ENCODE measurements around the gene SOHLH2. TPM values are rescaled to one million over a fixed set of nuclear protein-coding genes. Genes with fewer than 3 reads are reported as not detected.

The SOHLH2 gene
- polyA plus RNA-seq, 1 experiment = 0.35 TPM

DNA sequence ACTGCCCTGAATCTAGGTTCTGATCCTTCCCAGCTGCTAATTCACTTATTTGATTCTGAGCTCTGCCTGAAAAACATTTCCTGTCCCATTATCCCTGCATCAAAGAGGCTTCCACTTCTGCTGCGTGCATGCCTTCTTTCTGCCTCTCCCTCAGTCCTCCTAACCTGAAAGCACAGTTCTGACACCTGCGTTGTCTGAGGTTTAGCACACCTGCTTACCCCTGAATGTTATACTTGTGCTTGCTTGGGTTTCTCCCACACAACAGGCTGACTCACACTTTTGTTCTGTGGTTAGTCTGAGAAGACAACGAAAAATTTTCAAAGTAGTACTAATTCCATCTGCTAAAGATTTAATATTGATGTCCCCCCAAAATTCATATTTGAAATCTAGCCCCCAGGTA, 3.1 kb upstream of the SOHLH2 start:
- ChIA-PET CTCF (no interaction called here), POLR2A (no interaction called here)
- no peak overlapping the region for H3K27ac ChIP-seq (ENCODE audit: low read depth, low read length)
- peaks cover 11% of the 10 kb centered on the region; the same call in 1 of the 2 replicates for H3K9me3 ChIP-seq (ENCODE audit: control insufficient read depth, insufficient read depth, low read length)
- no peak for DNase-seq (ENCODE audit: low read depth, low spot score)
- TF ChIP-seq, protein P1, sequence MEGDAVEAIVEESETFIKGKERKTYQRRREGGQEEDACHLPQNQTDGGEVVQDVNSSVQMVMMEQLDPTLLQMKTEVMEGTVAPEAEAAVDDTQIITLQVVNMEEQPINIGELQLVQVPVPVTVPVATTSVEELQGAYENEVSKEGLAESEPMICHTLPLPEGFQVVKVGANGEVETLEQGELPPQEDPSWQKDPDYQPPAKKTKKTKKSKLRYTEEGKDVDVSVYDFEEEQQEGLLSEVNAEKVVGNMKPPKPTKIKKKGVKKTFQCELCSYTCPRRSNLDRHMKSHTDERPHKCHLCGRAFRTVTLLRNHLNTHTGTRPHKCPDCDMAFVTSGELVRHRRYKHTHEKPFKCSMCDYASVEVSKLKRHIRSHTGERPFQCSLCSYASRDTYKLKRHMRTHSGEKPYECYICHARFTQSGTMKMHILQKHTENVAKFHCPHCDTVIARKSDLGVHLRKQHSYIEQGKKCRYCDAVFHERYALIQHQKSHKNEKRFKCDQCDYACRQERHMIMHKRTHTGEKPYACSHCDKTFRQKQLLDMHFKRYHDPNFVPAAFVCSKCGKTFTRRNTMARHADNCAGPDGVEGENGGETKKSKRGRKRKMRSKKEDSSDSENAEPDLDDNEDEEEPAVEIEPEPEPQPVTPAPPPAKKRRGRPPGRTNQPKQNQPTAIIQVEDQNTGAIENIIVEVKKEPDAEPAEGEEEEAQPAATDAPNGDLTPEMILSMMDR (IDR thresholded peaks at IDR 0.05; ENCODE audit: low read depth, low read length) = no peak
- no peak overlapping the region for H3K4me3 ChIP-seq (ENCODE audit: low read depth, low read length)
- H3K27me3 ChIP-seq (ENCODE audit: control insufficient read depth, insufficient read depth, low read length) = no peaks in the 10 kb centered on the region

DNA sequence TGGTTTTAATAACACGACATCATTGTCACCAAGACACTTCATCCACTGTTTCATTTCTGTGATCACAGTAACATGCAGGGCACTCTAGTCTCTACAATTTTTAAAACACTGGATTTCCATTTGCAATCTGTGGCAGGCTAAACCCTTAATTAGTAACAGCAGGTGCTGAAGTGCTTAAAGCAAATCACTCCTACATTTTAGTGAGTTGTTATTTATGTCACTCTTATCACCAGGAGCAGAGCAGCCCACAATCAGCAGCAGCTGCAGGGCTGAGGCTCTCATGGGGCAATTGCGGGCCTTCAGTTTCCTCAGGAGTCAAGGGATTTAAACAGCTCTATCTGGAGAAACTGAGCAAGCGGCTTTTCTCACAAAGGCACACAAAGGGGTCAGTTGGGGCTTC, 1.6 kb downstream of the SOHLH2 start:
- CTCF ChIA-PET = no interaction called here
- Histone ChIP-seq H3K4me3 (ENCODE audit: low read depth, low read length) (no peak overlapping the region), H3K27me3 (ENCODE audit: control insufficient read depth, insufficient read depth, low read length) (no peaks in the 10 kb centered on the region), H3K27ac (ENCODE audit: low read depth, low read length) (no peak overlapping the region), H3K9me3 (ENCODE audit: control insufficient read depth, insufficient read depth, low read length) (peaks cover 11% of the 10 kb centered on the region; the same call in 1 of the 2 replicates)
- TF ChIP-seq, protein P1 (IDR thresholded peaks at IDR 0.05; ENCODE audit: low read depth, low read length) = no peak
- POLR2A ChIA-PET = no interaction called here
- DNase-seq (ENCODE audit: low read depth, low spot score) = no peak

DNA sequence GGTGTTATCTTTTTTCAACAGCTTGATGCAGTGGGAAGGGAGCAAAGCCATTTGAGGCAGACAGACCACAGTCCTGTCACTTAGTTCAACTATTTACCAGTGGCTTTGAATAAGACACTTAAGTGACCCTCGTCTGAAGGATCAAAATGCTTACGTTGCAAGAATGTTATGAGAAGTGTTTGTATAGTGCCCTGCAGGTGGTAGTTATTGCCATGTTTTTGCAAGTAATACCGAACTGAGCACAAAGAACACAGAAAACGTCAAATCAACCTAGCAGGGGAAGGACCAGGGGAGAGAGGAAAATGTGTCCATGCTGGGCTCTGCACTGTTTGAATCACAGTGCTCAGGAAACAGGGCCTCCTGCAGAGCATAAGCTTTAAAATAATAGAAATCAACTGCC, 2.8 kb downstream of the SOHLH2 start:
- Histone ChIP-seq H3K9me3 (ENCODE audit: control insufficient read depth, insufficient read depth, low read length) (peaks cover 11% of the 10 kb centered on the region; the same call in 1 of the 2 replicates), H3K4me3 (ENCODE audit: low read depth, low read length) (no peak overlapping the region), H3K27me3 (ENCODE audit: control insufficient read depth, insufficient read depth, low read length) (no peaks in the 10 kb centered on the region), H3K27ac (ENCODE audit: low read depth, low read length) (no peak overlapping the region)
- TF ChIP-seq, protein P1 (IDR thresholded peaks at IDR 0.05; ENCODE audit: low read depth, low read length) = no peak
- CTCF ChIA-PET = no interaction called here
- POLR2A ChIA-PET = no interaction called here
- no peak for DNase-seq (ENCODE audit: low read depth, low spot score)

DNA sequence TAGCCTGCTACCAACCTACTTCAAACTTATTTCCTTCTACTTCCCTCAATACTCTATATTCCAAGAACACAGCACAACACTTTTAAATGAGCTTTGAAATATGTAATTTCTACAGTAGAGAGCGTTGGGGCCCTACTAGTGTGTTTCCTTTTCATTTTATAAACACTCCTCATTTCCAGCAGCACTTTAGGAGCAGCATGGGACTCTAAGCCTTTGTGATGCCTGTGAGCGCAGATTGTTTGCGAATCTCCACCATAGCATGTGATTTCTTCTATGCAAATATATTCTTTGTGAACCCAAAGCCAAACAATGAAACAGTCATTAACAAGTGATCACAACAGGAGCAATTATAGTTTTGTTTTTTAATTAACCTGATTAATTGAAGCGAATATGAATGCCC, 3.6 kb downstream of the SOHLH2 start:
- POLR2A ChIA-PET = no interaction called here
- H3K9me3 ChIP-seq (ENCODE audit: control insufficient read depth, insufficient read depth, low read length) = peaks cover 11% of the 10 kb centered on the region; the same call in 1 of the 2 replicates

DNA sequence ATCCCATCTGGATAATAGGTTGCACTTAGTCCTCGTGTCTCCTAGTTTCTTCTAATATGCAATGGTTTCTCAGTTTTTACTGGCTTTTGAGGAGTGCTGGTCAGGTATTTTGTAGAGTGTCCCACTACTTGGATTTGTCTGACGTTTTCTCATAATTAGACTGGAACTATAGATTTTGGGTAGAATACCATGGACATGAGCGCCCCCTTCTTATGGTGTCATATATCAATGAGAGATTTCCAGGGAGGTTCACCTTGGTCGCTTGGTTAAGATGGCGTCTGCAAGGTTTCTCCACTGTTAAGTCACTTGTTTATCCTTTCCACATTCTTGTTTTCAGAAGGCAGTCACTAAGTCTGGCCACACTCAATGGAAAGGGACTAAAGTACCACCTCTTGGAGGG, 6.7 kb downstream of the SOHLH2 start:
- H3K4me3 ChIP-seq (ENCODE audit: low read depth, low read length) = no peak overlapping the region
- no peak for DNase-seq (ENCODE audit: low read depth, low spot score)
- H3K9me3 ChIP-seq (ENCODE audit: control insufficient read depth, insufficient read depth, low read length) = no peaks in the 10 kb centered on the region
- ChIA-PET POLR2A (no interaction called here), CTCF (no interaction called here)
- H3K27ac ChIP-seq (ENCODE audit: low read depth, low read length) = no peak overlapping the region
- TF ChIP-seq, protein P1 (IDR thresholded peaks at IDR 0.05; ENCODE audit: low read depth, low read length) = no peak
- H3K27me3 ChIP-seq (ENCODE audit: control insufficient read depth, insufficient read depth, low read length) = no peaks in the 10 kb centered on the region

More for the DNA sequence above, 3.6 kb downstream of the SOHLH2 start:
- no peak overlapping the region for H3K27ac ChIP-seq (ENCODE audit: low read depth, low read length)
- H3K27me3 ChIP-seq (ENCODE audit: control insufficient read depth, insufficient read depth, low read length) = no peaks in the 10 kb centered on the region
- TF ChIP-seq, protein P1 (IDR thresholded peaks at IDR 0.05; ENCODE audit: low read depth, low read length) = no peak
- DNase-seq (ENCODE audit: low read depth, low spot score) = no peak
- CTCF ChIA-PET = no interaction called here
- H3K4me3 ChIP-seq (ENCODE audit: low read depth, low read length) = no peak overlapping the region
